ENCODE measurements around the gene ARHGAP35.

Gene ARHGAP35

DNA sequence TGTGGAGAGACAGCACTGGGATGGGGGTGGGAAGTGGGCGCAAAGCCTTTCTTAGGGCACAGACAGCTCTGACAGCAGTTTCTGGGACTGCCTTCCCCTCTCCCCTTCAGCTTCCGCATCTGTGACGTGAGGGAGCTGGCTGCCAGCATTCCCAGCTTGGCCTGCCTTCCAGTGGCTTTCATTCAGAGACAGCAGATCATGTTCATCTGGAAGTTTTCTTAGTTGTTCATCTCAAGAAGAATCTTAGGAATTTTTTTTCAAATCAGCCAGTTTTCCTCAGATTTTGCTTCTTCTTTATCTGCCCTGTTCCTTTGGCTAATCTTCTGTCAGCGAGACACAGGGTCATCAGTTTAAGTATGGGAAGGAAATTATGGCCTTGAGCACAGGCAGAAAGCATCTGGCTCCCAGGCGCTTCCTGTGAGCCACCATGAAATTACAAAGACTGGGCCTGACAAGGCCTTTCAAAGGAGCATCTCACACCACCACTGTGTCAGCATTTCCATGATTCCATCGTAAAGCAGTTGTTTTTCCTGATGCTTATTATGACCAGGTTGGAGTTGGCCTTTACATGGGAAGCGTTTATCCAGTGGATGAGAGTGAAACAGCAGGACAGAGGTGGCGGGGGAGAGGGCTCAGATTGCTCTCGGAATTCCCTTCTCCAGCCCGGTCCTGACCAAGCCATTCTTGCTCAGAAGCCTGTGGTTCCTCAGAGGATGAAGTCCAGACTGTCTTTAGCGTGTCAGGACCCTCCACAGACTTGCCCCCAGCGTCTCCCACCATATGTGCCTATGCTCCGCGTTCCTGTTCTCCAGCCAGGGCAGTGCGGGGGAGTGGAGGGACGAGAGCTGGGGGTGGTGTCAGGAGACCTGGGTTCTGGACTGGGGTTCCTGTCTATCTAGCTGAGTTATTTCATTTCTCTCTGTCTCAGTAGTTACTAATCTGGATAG lies 43.6 kb downstream of the ARHGAP35 start:
- no peak for DNase-seq (ENCODE audit: low read depth)

DNA sequence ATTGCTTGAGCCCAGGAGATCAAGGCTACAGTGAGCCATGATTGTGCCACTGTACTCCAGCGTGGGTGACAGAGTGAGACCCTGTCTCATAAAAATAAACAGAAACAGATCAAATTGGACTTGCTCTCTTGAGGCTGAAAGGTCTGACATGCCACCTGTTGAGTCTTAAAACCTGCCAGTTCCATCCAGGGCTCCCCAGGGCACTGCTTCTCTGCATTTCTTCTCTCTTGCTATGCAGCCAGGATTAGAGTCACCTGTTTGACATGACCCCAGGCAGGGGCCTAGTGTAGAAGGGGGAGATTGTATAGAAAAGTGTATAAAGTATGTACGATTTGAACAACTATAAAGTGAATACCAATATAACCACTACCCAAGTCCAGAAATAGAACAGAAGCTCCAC lies 45.4 kb downstream of the ARHGAP35 start:
- DNase-seq (ENCODE audit: low read depth): no peak

GRCh38 chr19:46907880-46908279 lies 47.1 kb downstream of the ARHGAP35 start:
- DNase-seq (ENCODE audit: low read depth): no peak

DNA sequence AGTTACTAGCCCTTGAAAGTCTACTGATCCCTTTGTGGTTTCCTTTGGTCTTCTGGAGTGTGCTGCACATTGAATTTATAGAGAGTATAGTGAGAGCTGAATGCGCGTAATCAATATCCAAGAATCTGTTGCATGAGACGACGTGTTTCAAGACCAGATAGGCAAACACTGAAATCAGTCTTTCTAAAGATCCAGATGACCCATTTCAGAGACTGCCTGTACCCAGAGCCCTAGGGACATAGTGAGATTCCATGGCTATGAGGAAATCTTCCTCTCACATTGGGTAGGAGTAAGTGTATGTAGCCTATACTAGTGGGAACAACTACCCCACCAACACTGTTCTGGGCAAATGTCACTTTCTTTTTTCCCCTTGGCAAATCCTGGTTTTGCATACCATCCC lies 48.6 kb downstream of the ARHGAP35 start:
- no peak for DNase-seq (ENCODE audit: low read depth)

Data from HS-5 (cell line).